Muscle layer of colon (tissue), 2 donors: Measurements from ENCODE around the gene ADGB.

ENCODE experiments used
- H3K27ac ChIP-seq: one replicate; pipeline ENCODE4 v1.7.0; 2013; ENCODE audit warnings: low read depth, mild to moderate bottlenecking, low read length, moderate library complexity
- H3K27me3 ChIP-seq, 2 donors: one replicate each; pipeline ENCODE4 v1.7.0; 2013; ENCODE audit warnings: low read length in 2 of 2, mild to moderate bottlenecking in 2 of 2; ENCODE audit not compliant: insufficient read depth in 2 of 2, control insufficient read depth in 1 of 2
- H3K36me3 ChIP-seq: one replicate; pipeline ENCODE4 v1.7.0; 2013; ENCODE audit warnings: mild to moderate bottlenecking, low read length; ENCODE audit not compliant: insufficient read depth
- H3K4me1 ChIP-seq: one replicate; pipeline ENCODE4 v1.7.0; 2013; ENCODE audit warnings: mild to moderate bottlenecking, low read length; ENCODE audit not compliant: insufficient read depth
- H3K4me3 ChIP-seq, 2 donors: one replicate each; pipeline ENCODE4 v1.7.0; 2013; ENCODE audit warnings: low read length in 2 of 2, low read depth in 1 of 2, mild to moderate bottlenecking in 1 of 2, moderate library complexity in 1 of 2
- H3K9ac ChIP-seq: one replicate; pipeline ENCODE4 v1.7.0; 2013; ENCODE audit warnings: low read length
- H3K9me3 ChIP-seq: one replicate; pipeline ENCODE4 v1.7.0; 2013; ENCODE audit warnings: mild to moderate bottlenecking, low read length
- donor health status: abdominal sarcoma.
- donor health status: Adenocarcinoma of cecum.

The ADGB gene

DNA sequence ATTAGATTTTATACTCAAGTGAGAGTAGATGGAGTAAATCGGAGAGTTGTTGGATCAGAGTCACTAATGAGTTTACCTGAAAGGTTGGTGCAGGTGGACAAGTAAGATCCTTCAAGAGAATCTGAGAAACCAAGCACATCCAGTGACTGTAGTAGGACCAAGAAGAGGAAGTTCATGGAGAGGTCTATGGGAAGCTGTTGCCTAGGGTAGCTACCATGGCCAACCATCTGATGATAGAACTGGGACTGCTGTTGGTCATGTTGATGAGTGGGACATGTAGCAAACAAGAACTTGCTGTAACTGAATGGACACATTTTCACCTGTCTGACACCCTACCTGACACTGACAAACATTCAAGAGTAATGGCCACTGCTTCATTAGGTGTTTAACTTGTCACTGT, 11.3 kb upstream of the ADGB start:
- Histone ChIP-seq H3K9me3 (no peaks in the 10 kb centered on the region), H3K9ac (no peak overlapping the region), H3K27me3 (no peaks in the 10 kb centered on the region), H3K4me1 (no peaks in the 10 kb centered on the region), H3K27ac (no peak overlapping the region), H3K4me3 (no peak overlapping the region), H3K36me3 (no peaks in the 10 kb centered on the region)

DNA sequence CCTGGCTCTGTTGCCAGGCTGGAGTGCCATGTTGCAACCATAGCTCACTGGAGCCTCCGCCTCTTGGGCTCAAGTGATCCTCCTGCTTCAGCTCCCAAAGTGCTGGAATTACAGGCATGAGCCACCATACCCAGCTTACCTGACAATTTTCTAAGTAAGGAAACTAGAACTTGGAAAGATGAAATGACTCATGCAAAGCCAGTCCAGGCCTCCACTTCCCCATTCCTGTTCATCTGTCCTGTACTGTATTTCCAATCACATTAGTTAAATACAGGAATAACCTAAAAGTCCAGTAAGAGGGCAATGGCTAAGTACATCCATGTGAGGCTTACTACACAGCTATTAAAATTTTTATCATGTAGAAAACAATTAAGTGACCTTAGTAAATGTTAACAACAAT, 8.3 kb upstream of the ADGB start:
- H3K9me3 ChIP-seq, result no peaks in the 10 kb centered on the region
- H3K9ac ChIP-seq, result no peak overlapping the region
- no peak overlapping the region for H3K27ac ChIP-seq
- H3K4me3 ChIP-seq, result no peak overlapping the region
- no peaks in the 10 kb centered on the region for H3K36me3 ChIP-seq
- H3K27me3 ChIP-seq, result no peaks in the 10 kb centered on the region
- no peaks in the 10 kb centered on the region for H3K4me1 ChIP-seq

GRCh38 chr6:146592451-146592850, 6.3 kb upstream of the ADGB start:
- H3K9me3 ChIP-seq, result no peaks in the 10 kb centered on the region
- no peak overlapping the region for H3K9ac ChIP-seq
- H3K4me3 ChIP-seq, result no peak overlapping the region
- H3K27ac ChIP-seq, result no peak overlapping the region
- H3K27me3 ChIP-seq, result no peaks in the 10 kb centered on the region
- H3K4me1 ChIP-seq, result no peaks in the 10 kb centered on the region
- H3K36me3 ChIP-seq, result no peaks in the 10 kb centered on the region

DNA sequence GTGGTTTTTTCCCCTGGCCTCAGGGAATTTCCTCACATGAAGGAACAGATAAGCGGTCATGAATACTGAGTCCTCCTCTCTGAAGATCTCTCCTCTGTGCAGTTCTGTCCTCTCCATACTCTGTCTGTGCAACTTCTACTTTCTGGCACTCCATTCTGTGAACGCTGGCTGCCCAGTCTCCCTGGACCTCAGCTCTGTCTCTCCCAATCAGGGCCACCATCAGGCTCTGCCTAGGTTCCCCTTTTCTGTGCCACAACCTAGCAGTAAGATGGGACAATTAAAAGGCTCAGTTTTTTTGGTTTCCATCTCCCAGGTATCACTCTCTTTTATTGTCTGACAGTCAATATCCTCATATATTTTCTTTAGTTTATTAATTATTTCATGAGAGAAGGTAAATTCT, 4.8 kb upstream of the ADGB start:
- no peak overlapping the region for H3K9ac ChIP-seq
- no peaks in the 10 kb centered on the region for H3K36me3 ChIP-seq
- no peaks in the 10 kb centered on the region for H3K9me3 ChIP-seq
- H3K4me1 ChIP-seq, result no peaks in the 10 kb centered on the region
- no peak overlapping the region for H3K27ac ChIP-seq
- H3K27me3 ChIP-seq, result no peaks in the 10 kb centered on the region
- H3K4me3 ChIP-seq, result no peak overlapping the region

GRCh38 chr6:146594495-146594894, 4.3 kb upstream of the ADGB start:
- H3K4me3 ChIP-seq, result no peak overlapping the region
- no peak overlapping the region for H3K9ac ChIP-seq
- H3K9me3 ChIP-seq, result no peaks in the 10 kb centered on the region
- no peaks in the 10 kb centered on the region for H3K36me3 ChIP-seq
- H3K27ac ChIP-seq, result no peak overlapping the region
- no peaks in the 10 kb centered on the region for H3K4me1 ChIP-seq
- no peaks in the 10 kb centered on the region for H3K27me3 ChIP-seq

DNA sequence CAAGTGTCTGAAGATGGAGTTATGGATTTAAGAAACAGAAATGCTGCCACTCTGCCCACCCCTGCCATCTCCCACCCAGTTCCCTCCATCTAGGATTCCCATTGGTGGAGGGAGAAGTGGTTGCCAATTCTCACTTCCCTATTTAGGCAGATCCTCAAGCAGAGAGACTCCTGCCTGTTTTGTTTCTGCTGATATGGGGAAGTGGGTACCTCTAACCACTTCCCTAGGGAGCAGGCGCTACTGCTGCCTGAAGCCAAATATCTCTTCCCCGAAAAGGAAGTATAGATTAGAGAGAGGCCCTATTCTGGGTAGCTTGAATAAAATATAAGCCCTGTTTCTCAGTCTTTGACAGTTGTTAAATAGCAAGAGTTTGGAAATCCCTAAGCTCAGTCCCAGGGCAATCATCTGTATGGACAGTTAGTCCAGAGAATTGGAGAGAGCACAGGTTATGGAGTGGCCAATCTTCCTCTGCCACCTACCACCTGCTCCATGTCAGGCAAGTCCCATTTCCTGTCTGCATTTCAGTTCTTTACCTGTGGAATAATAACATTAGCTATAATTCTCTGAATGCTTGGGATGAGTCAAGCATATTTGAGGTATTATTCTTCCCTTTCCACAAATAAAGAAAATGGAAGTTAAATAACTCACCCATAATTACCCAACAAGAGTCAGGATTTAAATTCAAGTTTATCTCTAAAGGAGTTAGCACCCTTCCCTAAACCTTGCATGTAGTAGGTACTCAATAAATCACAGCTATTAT, 2.6 kb upstream of the ADGB start:
- Histone ChIP-seq H3K9me3 (no peaks in the 10 kb centered on the region), H3K27me3 (no peaks in the 10 kb centered on the region), H3K36me3 (no peaks in the 10 kb centered on the region), H3K4me3 (no peak overlapping the region), H3K4me1 (no peaks in the 10 kb centered on the region), H3K9ac (no peak overlapping the region), H3K27ac (no peak overlapping the region)

DNA sequence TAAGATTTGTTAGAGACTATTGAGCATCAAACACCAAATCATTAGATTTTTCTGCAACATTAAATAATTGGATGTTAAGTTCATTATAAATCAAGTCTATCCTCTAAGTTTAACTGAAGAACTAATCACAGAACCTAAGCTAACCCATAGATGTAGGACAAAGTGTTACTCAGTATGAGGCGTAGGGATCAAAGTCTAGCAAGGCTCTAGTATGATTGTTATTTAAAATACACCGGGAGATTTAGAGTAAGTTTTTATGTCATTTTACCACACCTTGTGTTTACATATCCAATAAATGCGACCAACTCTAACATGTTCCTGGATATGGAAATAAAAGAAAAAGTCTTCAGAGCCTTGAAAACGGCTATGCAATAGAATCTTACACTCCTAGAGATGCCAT, 2.6 kb downstream of the ADGB start:
- H3K27ac ChIP-seq, result no peak overlapping the region
- no peak overlapping the region for H3K9ac ChIP-seq
- H3K36me3 ChIP-seq, result no peaks in the 10 kb centered on the region
- no peaks in the 10 kb centered on the region for H3K4me1 ChIP-seq
- no peaks in the 10 kb centered on the region for H3K9me3 ChIP-seq
- no peaks in the 10 kb centered on the region for H3K27me3 ChIP-seq
- no peak overlapping the region for H3K4me3 ChIP-seq

DNA sequence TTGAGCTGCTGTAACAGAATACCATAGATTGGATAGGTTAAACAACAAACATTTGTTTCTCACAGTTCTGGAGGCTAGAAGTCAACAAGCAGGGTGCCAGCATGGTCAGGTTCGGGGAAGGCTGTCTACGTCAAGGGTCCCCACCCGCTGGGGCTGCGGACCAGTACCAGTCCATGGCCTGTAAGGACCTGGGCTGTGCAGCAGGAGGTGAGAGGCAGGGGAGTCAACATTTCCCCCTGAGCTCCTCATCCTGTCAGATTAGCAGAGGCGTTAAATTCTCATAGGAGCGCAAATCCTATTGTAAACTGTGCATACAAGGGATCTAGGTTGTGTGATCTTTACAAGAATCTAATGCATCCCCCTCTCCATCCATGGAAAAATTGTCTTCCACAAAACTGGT, 3.8 kb downstream of the ADGB start:
- Histone ChIP-seq H3K9ac (no peak overlapping the region), H3K4me3 (no peak overlapping the region), H3K9me3 (no peaks in the 10 kb centered on the region), H3K27ac (no peak overlapping the region), H3K36me3 (no peaks in the 10 kb centered on the region), H3K27me3 (no peaks in the 10 kb centered on the region), H3K4me1 (no peaks in the 10 kb centered on the region)

- Histone ChIP-seq H3K36me3 (no peaks in the 10 kb centered on the region), H3K9me3 (no peaks in the 10 kb centered on the region), H3K27me3 (no peaks in the 10 kb centered on the region), H3K9ac (no peak overlapping the region), H3K4me1 (no peaks in the 10 kb centered on the region), H3K27ac (no peak overlapping the region), H3K4me3 (no peak overlapping the region)
These were observed 15.2 kb downstream of the ADGB start for GRCh38 chr6:146613947-146614346.

GRCh38 chr6:146620655-146621054, 21.9 kb downstream of the ADGB start:
- H3K4me1 ChIP-seq, result no peaks in the 10 kb centered on the region
- H3K4me3 ChIP-seq, result no peak overlapping the region
- H3K27me3 ChIP-seq, result no peaks in the 10 kb centered on the region
- no peaks in the 10 kb centered on the region for H3K9me3 ChIP-seq
- H3K9ac ChIP-seq, result no peak overlapping the region
- H3K36me3 ChIP-seq, result no peaks in the 10 kb centered on the region
- no peak overlapping the region for H3K27ac ChIP-seq

GRCh38 chr6:146628350-146628749, 29.6 kb downstream of the ADGB start:
- H3K9ac ChIP-seq, result no peak overlapping the region
- H3K4me3 ChIP-seq, result no peak overlapping the region
- H3K27me3 ChIP-seq, result no peaks in the 10 kb centered on the region
- H3K27ac ChIP-seq, result no peak overlapping the region
- no peaks in the 10 kb centered on the region for H3K4me1 ChIP-seq
- H3K9me3 ChIP-seq, result no peaks in the 10 kb centered on the region
- H3K36me3 ChIP-seq, result no peaks in the 10 kb centered on the region

DNA sequence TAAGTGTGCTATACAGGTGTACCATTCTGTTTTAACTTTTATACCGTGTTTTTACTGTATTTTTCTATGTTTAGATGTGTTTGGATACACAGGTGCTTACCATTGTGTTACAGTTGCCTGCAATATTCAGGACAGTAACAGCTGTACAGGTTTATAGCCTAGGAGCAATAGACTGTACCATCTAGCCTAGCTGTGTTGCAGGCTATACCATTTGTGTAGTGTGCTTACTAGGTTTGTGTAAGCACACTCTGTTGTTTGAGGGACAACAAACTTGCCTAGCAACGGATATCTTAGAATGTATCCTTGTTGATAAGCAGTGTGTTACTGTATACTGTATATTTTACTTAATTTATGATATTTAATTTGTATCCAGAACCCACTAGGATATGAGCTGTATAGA, 35.2 kb downstream of the ADGB start:
- H3K9ac ChIP-seq, result no peak overlapping the region
- H3K27me3 ChIP-seq, result no peaks in the 10 kb centered on the region
- H3K27ac ChIP-seq, result no peak overlapping the region
- H3K4me3 ChIP-seq, result no peak overlapping the region
- H3K9me3 ChIP-seq, result no peaks in the 10 kb centered on the region
- H3K4me1 ChIP-seq, result no peaks in the 10 kb centered on the region
- H3K36me3 ChIP-seq, result no peaks in the 10 kb centered on the region
